ENCODE results near the gene PIP4K2A.

DNA sequence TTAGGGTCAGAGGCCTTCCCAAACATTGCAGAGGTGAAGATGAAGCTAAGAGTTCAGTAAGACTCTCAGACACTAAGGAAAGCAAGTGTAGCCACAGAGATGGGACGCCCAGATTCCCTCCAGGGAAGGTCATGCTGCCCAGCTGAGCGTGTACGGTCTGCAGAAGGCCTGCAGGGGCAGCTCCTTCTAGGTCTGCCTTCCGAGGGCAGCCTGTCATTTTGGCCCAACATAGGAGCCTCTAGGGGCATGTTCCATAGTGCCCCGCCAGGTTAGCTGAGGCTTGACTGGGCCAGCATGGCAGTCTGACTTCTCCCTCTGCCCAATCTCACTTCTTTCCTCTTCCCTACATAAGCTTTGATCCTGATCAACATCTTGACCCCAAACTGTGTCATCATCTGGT is 130.7 kb downstream of the PIP4K2A start:
- no peak for TF ChIP-seq CTCF (IDR thresholded peaks at IDR 0.05; ENCODE audit: low read depth, low read length)
- no peak for TF ChIP-seq EZH2phosphoT487 (IDR thresholded peaks at IDR 0.05; ENCODE audit: low read depth)
